ENCODE measurements around the gene USP46. TPM values are rescaled to one million over a fixed set of nuclear protein-coding genes. Genes with fewer than 3 reads are reported as not detected.
A peak's percentile ranks its signal among the peaks of the same experiment; 100 is the strongest.

Gene USP46
- total and polyA plus RNA-seq, 2 of the 4 experiments (the other 2 are of a cell fraction), result 9.3 to 15.4 TPM

DNA sequence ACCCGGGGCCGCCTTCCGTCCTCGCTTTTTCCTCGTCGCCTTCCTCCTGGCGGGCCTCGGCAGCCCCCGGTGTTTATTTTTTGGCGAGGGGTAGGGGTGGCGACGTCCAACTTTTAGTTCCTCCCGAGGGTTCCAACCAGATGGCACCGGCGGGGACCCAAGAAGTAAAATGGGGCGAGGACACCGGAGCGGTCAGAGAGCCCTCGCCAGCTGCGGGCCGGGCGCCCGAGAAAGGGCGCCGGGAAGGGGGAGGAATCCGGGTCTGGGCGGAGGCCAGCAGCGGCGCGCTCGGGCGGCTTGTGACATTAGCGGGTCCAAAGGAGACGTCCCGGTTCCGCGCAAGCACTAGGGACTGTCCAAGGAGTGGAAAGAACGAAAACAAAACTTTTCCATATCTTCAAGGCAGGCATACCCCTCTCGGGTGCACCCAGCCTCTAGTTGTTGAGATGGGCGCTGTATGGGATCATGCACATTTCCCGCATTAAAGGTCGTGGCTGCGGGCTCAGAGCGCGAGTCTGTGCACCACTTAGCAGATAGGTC lies 691 bp upstream of the USP46 start:
- Histone ChIP-seq H3K23ac (ENCODE audit: low read depth, low read length) (peak overlapping the region; percentile 97), H3K9ac (ENCODE audit: low read depth, low read length) (peak overlapping the region; percentile 85), H3K18ac (ENCODE audit: low read depth, low read length) (peak overlapping the region; percentile 4; the same call in 1 of the 2 replicates), H3K4me2 (ENCODE audit: low read depth, low read length) (peak overlapping the region; percentile 86), H4K5ac (ENCODE audit: low read depth, low read length) (0 out of 2 replicates have a peak overlapping the region, but pooled peaks have one; percentile 33), H3K56ac (ENCODE audit: extremely low read depth, insufficient read depth, low read length) (0 out of 2 replicates have a peak overlapping the region, but pooled peaks have one; percentile 65), H3K27ac (ENCODE audit: insufficient read depth, low read length) (peak overlapping the region; percentile 83), H4K91ac (ENCODE audit: insufficient read depth, low read depth, low read length) (peak overlapping the region; percentile 44), H2AK5ac (ENCODE audit: low read depth, low read length) (peak overlapping the region; percentile 30; the same call in 1 of the 2 replicates), H4K8ac (ENCODE audit: low read depth in 2 of 2, low read length in 2 of 2) (peak overlapping the region in 1 of 2 experiments; percentile 47; a peak in 2 of 4 replicates), H2BK120ac (ENCODE audit: low read depth, low read length) (peak overlapping the region; percentile 53; the same call in 1 of the 2 replicates), H3K4ac (ENCODE audit: low read depth, low read length) (peak overlapping the region; percentile 77), H3K36me3 (ENCODE audit: control insufficient read depth, insufficient read depth, low read length) (no peaks in the 10 kb centered on the region), H2AK9ac (replicated peaks; ENCODE audit: low read depth, low read length, poor library complexity) (peak overlapping the region; percentile 85), H3K9me3 (ENCODE audit: control insufficient read depth, insufficient read depth, low read length) (no peaks in the 10 kb centered on the region; the same call in 1 of the 2 replicates), H2AFZ (replicated peaks; ENCODE audit: low read length, poor library complexity) (peak overlapping the region; percentile 93), H3K4me1 (ENCODE audit: control insufficient read depth, insufficient read depth, low read length) (peaks cover 4% of the 10 kb centered on the region), H3K27me3 (ENCODE audit: control insufficient read depth, insufficient read depth, low read length) (no peaks in the 10 kb centered on the region), H4K20me1 (ENCODE audit: insufficient read depth, low read length) (peaks cover 22% of the 10 kb centered on the region; the same call in 1 of the 2 replicates), H3K9me1 (ENCODE audit: insufficient read depth, low read length) (peaks cover 6% of the 10 kb centered on the region; the same call in 1 of the 2 replicates), H3K79me1 (ENCODE audit: low read depth in 1 of 2, low read length in 2 of 2) (peaks cover 17 to 43% of the 10 kb centered on the region in 2 experiments), H3K4me3 (ENCODE audit: insufficient read depth, low read depth, low read length) (peak overlapping the region; percentile 99), H2BK5ac (ENCODE audit: low read depth, low read length, poor library complexity, severe bottlenecking) (peak overlapping the region; percentile 64), H3K14ac (replicated peaks; ENCODE audit: low read depth, low read length) (peak overlapping the region; percentile 87), H2BK15ac (ENCODE audit: low read depth, low read length) (no peak overlapping the region), H2BK20ac (ENCODE audit: low read depth, low read length) (no peak overlapping the region)
- in situ Hi-C loops (cut with MboI; ENCODE audit: low sequenced_read_pairs), result loop anchor here (5.0 to 10.0 kb wide), 2 partner anchors 53 to 285 kb away; no protein-coding TSS in a partner anchor
- ChIA-PET POLR2A (ENCODE audit: unreplicated experiment) (no interaction called here), CTCF (no interaction called here)
- dilution Hi-C loops (cut with HindIII; ENCODE audit: low sequenced_read_pairs, unreplicated experiment), result no loop called here
- intact Hi-C loops (cut with micrococcal nuclease), result loop anchor here (2.0 to 10.0 kb wide), 5 partner anchors 53 to 1575 kb away; partner anchors contain the start of gene RASL11B
- 0 out of 2 replicates have a peak, but pooled peaks have one; percentile 6 for TF ChIP-seq MXI1 (IDR thresholded peaks at IDR 0.05; ENCODE audit: borderline replicate concordance, low read depth, low read length)
- no peak for TF ChIP-seq RFX5 (IDR thresholded peaks at IDR 0.05; ENCODE audit: low read depth, low read length)
- no peak for TF ChIP-seq FOS (IDR thresholded peaks at IDR 0.05; ENCODE audit: low read depth, low read length)
- TF ChIP-seq CEBPB (IDR thresholded peaks at IDR 0.05; ENCODE audit: low read depth, low read length), result no peak
- TF ChIP-seq RAD21 (IDR thresholded peaks at IDR 0.05; ENCODE audit: low read length), result no peak
- TF ChIP-seq, protein P1, sequence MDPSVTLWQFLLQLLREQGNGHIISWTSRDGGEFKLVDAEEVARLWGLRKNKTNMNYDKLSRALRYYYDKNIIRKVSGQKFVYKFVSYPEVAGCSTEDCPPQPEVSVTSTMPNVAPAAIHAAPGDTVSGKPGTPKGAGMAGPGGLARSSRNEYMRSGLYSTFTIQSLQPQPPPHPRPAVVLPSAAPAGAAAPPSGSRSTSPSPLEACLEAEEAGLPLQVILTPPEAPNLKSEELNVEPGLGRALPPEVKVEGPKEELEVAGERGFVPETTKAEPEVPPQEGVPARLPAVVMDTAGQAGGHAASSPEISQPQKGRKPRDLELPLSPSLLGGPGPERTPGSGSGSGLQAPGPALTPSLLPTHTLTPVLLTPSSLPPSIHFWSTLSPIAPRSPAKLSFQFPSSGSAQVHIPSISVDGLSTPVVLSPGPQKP (IDR thresholded peaks at IDR 0.05; ENCODE audit: borderline replicate concordance, low read depth, low read length), result no peak
- DNase-seq (no peak), ATAC-seq (ENCODE audit: low read depth) (peak; percentile 22)
- WGBS, 2 experiments (ENCODE audit: extremely low coverage in 2 of 2, insufficient read length in 1 of 2), result 6% methylated on average over 6 of the region's 45 CpGs; no CpG with 5 or more reads in 1 of the 2 experiments
- no TSS peak for BruUV-seq (replicated peaks)
